Urinary bladder (tissue), 4 donors: Measurements from ENCODE around the gene C1orf21. TPM values are rescaled to one million over a fixed set of nuclear protein-coding genes. Genes with fewer than 3 reads are reported as not detected.

Experiments used
- DNase-seq: peaks from one replicate; pipeline ENCODE4 v3.0.0-alpha.2; 2015; ENCODE audit errors: extremely low spot score
- H3K27ac ChIP-seq: one replicate; pipeline ENCODE4 v1.5.1; 2013; ENCODE audit warnings: low read depth, mild to moderate bottlenecking, moderate library complexity
- H3K36me3 ChIP-seq: one replicate; pipeline ENCODE4 v1.6.1; 2013; ENCODE audit warnings: mild to moderate bottlenecking, moderate library complexity; ENCODE audit not compliant: insufficient read depth
- H3K4me1 ChIP-seq: one replicate; pipeline ENCODE4 v1.6.1; 2013; ENCODE audit warnings: mild to moderate bottlenecking, moderate library complexity; ENCODE audit not compliant: insufficient read depth
- H3K4me3 ChIP-seq: one replicate; pipeline ENCODE4 v1.5.1; 2013; ENCODE audit warnings: low read depth, low read length
- WGBS: extraction: QIAGEN DNeasy Blood & Tissue Kit; methylation state at CpG from one replicate; pipeline ENCODE4 v1.1.7; 2013; 5-methylcytosine and 5-hydroxymethylcytosine counted together
- polyA plus RNA-seq: library from polyadenylated mRNA; stranded (reverse); fragments of 200-250 nt; gene quantifications from one replicate; pipeline ENCODE4 v1.2.3, GENCODE V29; 2013
- total RNA-seq: library from RNA; depleted of rRNA; stranded (reverse); fragments of >200 nt; gene quantifications from one replicate; pipeline ENCODE4 v1.2.3, GENCODE V29; 2014
- donor health status: healthy with polysubstance abuse.
- donor health status: healthy.

Gene C1orf21
- total and polyA plus RNA-seq, 2 donors = 67.3 to 100 TPM

DNA sequence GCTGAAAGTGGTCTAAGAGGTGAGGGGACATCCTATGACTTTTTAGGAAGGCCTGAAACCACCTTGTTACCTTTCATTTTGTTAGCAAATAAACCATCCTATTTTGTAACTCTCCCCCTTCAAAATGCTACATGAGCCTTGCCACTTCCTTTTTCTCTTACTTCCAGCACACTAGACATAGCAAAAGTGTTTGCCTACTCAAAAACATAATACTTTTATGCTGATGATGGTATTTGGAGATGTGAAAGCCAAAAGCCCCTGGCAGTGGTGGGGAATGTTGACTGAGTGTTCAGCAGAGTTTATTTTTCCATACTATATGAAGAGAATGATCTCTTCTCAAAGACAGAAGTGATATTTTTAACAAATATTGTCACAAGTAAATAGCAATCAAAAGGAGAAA, 233.6 kb downstream of the C1orf21 start:
- peaks cover 1% of the 10 kb centered on the region for H3K4me1 ChIP-seq
- DNase-seq = no peak

DNA sequence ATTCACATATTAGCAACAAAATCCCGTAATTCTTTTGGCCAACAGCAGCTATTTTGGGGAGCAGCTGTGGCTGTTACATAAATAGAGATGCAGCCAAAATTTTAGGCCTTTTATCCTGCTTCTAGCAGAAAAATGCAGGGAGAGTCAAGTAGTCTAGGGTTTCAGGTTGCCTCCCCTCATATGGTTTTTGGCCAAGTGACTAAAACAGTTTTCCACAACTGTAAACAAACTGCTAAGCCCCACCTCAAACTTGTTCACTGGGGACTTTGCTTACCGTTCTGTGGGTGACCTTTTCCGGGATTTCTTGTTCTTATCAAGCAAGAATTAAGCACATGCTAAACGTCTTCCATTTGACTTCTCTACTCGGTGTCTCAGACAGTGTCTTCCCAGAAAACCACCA, 234.4 kb downstream of the C1orf21 start:
- DNase-seq = no peak
- no peaks in the 10 kb centered on the region for H3K36me3 ChIP-seq
- H3K27ac ChIP-seq = peak overlapping the region; percentile 64
- 30% methylated on average over 5 of the region's 5 CpGs for WGBS
- peaks cover 1% of the 10 kb centered on the region for H3K4me1 ChIP-seq
- H3K4me3 ChIP-seq = no peak overlapping the region

More for the DNA sequence above, 233.6 kb downstream of the C1orf21 start:
- Histone ChIP-seq H3K36me3 (no peaks in the 10 kb centered on the region), H3K4me3 (no peak overlapping the region), H3K27ac (no peak overlapping the region)

DNA sequence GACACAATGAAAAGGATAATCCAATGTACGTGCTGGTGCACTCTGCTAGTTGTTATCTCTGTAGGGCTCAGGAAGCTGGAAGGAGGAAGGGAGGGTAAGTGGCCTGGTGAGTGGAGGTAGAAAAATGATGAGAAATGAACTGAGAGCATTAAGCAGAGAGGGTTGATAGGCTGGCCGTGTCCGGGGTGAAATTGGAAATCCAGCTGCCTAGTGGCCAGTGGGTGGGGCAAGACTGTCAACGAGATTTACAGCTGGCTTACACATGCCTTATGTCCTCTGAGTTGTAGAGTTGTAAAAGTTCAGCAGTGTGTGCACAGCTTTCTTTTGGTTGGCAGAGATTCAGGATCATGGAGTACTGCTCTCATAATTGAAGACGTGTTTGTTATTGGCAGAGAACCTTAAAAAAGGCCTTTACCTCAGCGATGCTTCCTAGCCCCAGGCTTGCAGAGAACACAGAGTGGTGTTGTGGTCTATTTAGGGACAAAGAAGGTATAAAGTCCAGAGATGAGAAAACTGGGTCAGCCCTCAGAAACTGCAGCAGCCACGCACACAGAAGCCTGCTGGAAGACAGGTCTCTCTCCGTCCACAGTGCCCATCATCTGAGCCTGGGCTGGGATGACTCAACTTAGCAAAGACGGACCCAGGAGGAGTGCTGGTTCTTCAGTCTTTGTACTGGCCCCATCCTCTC, 235.5 kb downstream of the C1orf21 start:
- Histone ChIP-seq H3K4me3 (no peak overlapping the region), H3K36me3 (no peaks in the 10 kb centered on the region), H3K27ac (peak overlapping the region; percentile 82), H3K4me1 (peaks cover 1% of the 10 kb centered on the region)
- peak; percentile 95 for DNase-seq
- WGBS = 19% methylated on average over 9 of the region's 9 CpGs

DNA sequence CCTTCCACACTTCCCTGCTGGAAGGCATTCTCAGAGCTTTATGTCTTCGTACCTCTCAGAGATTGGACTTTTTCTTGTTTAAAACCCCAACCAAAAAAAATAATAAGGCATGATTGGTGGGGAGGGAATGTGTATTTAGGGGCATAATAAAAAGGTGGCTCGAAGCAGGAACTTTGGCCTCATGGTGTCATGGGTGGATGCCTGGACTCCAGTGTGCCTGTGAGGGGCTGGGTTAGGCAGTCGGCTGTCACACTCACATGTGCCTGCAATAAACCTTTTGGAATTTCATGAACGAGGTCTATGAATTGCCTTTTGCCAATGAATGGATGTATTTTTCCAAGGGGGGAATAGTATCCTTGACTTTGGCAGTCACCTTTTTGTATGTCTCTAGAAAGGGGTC, 236.6 kb downstream of the C1orf21 start:
- Histone ChIP-seq H3K4me1 (peaks cover 1% of the 10 kb centered on the region), H3K27ac (peak overlapping the region; percentile 25), H3K36me3 (no peaks in the 10 kb centered on the region), H3K4me3 (no peak overlapping the region)
- DNase-seq = no peak
- WGBS = 81% methylated on average over 4 of the region's 4 CpGs

DNA sequence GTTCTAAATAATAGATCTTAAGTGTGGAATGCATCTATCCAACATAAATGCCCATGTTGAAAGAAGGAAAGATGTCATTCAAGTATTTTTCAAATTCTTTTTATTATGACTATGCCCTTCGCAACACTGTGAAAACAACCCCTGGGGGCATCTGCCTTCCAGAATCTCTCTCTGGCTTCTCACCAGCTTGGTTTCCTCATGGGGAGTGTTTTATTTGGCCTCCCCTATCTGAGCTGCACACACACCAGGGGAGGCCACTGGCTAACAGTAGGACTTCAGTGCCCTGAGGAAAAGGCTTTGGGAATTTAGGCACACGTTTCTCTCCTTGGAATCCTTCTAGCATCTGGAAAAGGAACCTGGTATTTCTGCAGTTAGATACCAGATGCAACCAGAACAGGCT, 237.2 kb downstream of the C1orf21 start:
- Histone ChIP-seq H3K27ac (no peak overlapping the region), H3K4me1 (peaks cover 1% of the 10 kb centered on the region), H3K36me3 (no peaks in the 10 kb centered on the region), H3K4me3 (no peak overlapping the region)
- WGBS = 87% methylated on average over 2 of the region's 2 CpGs
- DNase-seq = no peak

DNA sequence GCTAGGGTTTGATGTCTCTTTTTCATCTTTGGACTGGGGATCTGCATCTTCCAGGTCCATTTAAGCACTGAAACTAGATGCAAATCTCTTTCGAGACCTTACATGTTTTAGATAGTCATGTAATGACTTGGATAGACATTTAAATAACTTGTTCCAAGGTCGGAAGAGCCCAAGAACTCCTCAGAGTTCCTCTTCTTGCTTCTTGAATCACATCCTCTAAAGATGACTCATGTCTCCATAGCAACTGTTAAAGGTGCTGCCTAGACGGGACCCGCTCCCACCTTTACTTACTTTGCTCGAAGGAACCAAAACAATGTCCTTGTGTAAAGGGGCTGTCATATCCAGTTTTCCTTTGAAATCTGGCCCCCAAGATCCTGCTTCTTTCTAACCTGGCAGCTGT, 237.8 kb downstream of the C1orf21 start:
- Histone ChIP-seq H3K4me3 (no peak overlapping the region), H3K36me3 (no peaks in the 10 kb centered on the region), H3K27ac (no peak overlapping the region), H3K4me1 (peaks cover 1% of the 10 kb centered on the region)
- DNase-seq = no peak
- WGBS = 91% methylated on average over 5 of the region's 5 CpGs

DNA sequence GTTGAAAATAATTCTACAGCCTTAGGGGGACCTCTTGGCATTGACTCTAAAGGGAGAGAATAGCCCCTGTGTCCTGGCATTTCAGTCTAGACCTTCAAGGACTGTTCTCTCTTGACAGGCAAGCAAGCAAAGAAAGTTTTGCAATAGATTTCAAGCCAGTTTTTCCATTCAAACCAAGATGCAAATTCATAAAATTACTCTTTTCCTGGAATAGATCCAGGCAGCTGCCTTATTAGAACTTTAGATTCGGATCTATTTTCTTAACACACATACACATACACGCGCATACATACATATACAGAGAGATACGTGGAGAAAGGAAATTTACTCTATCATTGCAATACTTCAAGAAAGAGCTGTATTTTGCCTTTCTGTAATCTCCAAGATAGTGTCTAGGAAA, 238.4 kb downstream of the C1orf21 start:
- Histone ChIP-seq H3K27ac (no peak overlapping the region), H3K36me3 (no peaks in the 10 kb centered on the region), H3K4me1 (peaks cover 1% of the 10 kb centered on the region), H3K4me3 (no peak overlapping the region)
- WGBS = 92% methylated on average over 4 of the region's 4 CpGs
- no peak for DNase-seq

DNA sequence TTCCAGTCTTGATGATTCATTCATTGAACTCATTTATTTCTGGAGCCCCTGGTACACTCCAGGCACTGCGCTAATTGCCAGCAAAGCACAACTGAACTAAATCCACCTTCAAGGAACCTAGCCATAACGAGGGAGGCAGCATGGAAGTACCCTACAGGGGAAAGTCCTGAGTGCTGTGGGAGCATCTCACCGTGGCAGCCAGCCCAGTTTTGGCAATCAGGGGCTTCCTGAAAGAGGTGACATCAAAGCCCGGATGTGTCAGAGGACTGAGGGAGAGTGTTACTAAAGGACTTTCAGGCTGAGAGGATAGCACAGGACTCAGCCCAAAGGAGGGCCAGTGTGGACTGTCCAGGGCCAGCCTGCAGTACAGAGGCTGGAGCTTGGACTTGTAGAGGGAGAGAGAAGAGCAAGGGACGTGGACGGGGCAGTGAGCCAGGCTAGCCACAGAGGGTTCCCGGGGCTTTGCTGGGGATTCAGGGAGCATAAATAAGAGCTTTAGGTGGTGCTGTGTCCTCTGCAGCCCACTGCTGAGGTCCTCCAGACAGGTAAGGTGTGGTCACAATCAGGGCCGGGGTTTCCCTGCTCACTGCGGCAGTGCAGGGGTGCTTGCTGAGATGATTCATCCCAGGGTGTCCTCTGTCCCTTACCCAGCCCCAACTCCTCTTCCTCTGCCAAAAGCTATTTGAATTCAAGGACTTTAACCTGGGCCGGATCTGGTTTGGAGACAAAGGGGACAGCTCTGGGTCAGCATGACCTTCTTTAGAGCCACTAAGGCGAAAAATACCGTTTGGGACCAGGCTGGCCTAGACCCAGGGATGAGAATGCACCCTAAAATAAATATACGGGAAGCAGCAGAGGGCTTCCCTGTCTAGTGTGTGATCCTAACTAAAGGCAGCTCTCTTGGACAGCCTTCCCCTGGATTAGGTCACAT, 239.5 kb downstream of the C1orf21 start:
- Histone ChIP-seq H3K4me3 (no peak overlapping the region), H3K27ac (no peak overlapping the region), H3K4me1 (peaks cover 1% of the 10 kb centered on the region), H3K36me3 (no peaks in the 10 kb centered on the region)
- WGBS = 74% methylated on average over 13 of the region's 13 CpGs
- no peak for DNase-seq

DNA sequence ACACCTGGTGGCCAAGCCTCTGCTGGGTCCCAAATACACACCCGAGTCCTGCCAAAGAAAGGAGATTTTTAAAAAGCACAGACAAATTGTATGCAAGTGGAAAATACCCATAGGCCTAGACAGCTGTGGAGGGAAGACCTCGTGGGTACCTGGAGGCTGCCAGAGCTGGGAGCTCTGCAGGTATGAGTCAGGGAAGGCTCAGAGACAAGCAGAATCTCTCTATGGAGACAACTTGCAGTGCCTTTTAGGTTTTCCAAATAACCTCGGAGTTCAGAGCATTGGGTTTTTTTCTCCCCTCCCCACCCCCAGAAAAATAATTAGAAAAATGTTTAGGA, 240.1 kb downstream of the C1orf21 start:
- 84% methylated on average over 3 of the region's 3 CpGs for WGBS
- no peak for DNase-seq
- Histone ChIP-seq H3K4me1 (peaks cover 1% of the 10 kb centered on the region), H3K4me3 (no peak overlapping the region), H3K36me3 (no peaks in the 10 kb centered on the region), H3K27ac (no peak overlapping the region)

DNA sequence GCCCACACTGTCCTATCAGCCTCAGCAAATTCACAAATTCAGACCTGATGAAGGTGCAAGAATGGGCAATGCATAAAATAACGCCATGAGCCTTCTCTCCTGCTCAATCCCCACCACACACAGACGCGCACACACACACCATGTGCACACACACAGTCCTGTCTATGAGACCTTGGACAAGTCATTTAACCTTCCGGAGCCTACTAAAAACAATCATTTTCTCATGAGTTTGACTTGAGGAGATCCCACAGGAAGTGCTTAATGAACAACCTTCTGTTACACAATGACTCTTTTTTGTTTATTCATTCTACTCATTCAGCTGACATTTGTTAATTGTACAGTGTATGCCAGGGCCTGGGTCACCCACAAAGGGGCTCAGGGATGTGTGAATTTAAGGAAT, 242.4 kb downstream of the C1orf21 start:
- WGBS = 94% methylated on average over 4 of the region's 4 CpGs
- Histone ChIP-seq H3K4me3 (no peak overlapping the region), H3K36me3 (no peaks in the 10 kb centered on the region), H3K4me1 (no peaks in the 10 kb centered on the region), H3K27ac (no peak overlapping the region)
- DNase-seq = no peak

DNA sequence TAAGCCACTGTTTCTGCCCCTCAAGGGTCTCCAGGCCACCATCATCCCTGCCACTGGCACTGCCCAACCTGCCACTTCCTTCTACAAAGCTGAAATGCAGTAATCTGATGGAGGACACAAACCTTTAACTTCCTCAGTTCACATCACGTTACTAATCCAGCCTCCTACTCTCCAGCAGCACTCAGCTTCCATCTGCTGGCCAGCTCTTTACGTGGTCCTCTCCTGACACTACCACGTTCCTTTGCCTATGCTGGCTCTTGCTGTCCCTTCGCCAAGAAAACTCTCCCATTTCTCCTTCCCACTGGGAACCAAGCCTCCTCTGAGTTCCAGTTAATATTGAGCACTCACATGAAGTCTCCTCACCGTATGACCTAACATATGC, 243.8 kb downstream of the C1orf21 start:
- no peak for DNase-seq
- no peaks in the 10 kb centered on the region for H3K4me1 ChIP-seq
- no peaks in the 10 kb centered on the region for H3K36me3 ChIP-seq
- 75% methylated on average over 5 of the region's 5 CpGs for WGBS
- no peak overlapping the region for H3K4me3 ChIP-seq
- H3K27ac ChIP-seq = peak overlapping the region; percentile 13

DNA sequence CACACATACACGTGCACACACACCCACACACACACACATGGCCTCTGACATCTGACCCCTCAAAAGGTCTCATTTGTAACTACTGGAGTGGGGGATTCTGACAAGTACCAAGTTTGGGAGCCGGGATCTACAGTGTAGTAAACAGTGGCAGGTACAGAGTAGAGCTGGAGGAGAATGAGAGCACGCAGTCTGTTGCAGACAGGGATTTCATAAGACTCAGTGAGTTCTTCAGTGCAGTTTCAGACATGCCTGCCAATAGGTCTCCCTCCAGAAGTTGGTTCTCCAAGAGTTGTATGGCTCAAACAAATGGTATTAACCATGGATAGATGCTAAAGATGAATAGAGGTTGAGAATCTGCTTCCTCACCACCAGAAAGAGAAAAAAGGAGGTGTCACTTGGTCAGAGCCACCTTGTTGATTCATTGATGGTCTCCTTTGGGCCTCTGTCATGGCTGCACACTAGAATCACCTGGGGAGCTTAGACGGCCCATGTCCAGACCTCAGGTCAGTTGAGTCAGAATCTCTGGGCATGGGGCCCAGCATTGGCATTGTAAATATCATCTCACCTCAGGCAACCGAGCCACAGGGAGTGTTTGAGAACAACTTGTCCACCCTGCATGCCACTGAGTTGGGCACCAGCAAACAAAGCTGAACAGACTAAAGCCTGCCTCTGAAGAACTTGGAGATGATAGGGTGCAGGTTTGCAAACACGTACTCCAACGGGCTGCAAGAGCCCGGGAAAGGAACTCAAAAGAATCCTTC, 245.8 kb downstream of the C1orf21 start:
- Histone ChIP-seq H3K4me3 (no peak overlapping the region), H3K36me3 (no peaks in the 10 kb centered on the region), H3K4me1 (no peaks in the 10 kb centered on the region), H3K27ac (no peak overlapping the region)
- WGBS = 91% methylated on average over 8 of the region's 8 CpGs
- DNase-seq = no peak

DNA sequence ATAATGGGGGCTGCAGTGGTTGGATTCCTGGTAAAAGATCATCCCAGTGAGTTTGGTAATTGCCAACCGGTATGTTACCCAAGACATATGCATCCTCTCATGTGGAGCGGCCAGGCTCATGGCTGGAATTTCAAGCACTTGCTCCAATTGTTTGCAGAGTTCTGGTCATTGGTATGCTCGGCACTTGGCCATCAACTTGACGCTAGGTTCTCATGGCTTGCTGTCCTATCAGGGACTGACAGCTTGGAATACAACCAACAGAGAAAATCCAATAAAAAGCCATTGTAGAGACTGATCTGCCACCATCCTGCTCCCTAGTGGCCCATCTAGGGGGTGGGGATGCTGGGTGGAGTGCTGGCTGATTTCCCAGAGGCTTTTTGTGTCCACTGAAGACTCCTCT, 247.0 kb downstream of the C1orf21 start:
- DNase-seq = no peak
- 84% methylated on average over 4 of the region's 4 CpGs for WGBS
- no peaks in the 10 kb centered on the region for H3K4me1 ChIP-seq

DNA sequence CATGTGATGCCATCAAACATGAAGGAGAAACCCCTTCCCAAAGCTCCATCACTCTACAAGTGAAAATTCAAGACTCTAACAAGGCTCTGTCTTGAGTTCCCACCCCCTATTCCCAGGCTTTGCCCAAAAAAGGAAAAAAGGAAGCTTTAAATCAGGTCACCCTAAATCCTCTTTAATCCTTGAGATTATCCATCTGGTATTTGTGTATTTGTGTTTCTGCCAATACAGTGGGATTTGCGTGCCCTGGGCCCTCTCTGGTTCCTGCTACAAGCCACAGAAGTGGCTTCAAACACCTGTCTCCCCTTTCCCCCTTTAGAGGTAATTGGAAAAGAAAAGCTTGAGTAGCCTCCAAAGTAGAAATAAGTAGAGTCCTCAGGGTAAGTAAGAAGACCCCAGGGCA, 247.5 kb downstream of the C1orf21 start:
- WGBS = 56% methylated on average over 1 of the region's 1 CpG
- no peak overlapping the region for H3K4me3 ChIP-seq
- no peaks in the 10 kb centered on the region for H3K36me3 ChIP-seq
- no peak for DNase-seq
- H3K4me1 ChIP-seq = no peaks in the 10 kb centered on the region
- no peak overlapping the region for H3K27ac ChIP-seq

More for the DNA sequence above, 247.0 kb downstream of the C1orf21 start:
- Histone ChIP-seq H3K27ac (no peak overlapping the region), H3K36me3 (no peaks in the 10 kb centered on the region), H3K4me3 (no peak overlapping the region)
